ENCODE data around the gene EPN1.

DNA sequence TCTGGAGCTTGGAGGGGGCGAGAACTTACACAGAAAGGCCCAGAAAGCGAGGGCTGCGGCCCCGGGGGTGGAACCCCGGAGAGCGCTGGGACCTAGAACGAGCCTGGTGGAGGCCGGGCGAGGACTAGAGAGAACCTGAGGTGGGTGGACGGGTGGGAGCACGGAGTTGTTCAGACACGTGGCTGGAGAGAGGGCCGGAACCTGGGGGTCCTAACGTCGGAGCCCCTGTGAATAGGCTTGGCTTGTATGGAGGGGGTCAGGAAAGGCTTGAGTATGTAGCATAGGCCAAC lies 31.2 kb upstream of the EPN1 start:
- no peak for TF ChIP-seq LEF1 (IDR thresholded peaks at IDR 0.05)
- TF ChIP-seq, protein P1, sequence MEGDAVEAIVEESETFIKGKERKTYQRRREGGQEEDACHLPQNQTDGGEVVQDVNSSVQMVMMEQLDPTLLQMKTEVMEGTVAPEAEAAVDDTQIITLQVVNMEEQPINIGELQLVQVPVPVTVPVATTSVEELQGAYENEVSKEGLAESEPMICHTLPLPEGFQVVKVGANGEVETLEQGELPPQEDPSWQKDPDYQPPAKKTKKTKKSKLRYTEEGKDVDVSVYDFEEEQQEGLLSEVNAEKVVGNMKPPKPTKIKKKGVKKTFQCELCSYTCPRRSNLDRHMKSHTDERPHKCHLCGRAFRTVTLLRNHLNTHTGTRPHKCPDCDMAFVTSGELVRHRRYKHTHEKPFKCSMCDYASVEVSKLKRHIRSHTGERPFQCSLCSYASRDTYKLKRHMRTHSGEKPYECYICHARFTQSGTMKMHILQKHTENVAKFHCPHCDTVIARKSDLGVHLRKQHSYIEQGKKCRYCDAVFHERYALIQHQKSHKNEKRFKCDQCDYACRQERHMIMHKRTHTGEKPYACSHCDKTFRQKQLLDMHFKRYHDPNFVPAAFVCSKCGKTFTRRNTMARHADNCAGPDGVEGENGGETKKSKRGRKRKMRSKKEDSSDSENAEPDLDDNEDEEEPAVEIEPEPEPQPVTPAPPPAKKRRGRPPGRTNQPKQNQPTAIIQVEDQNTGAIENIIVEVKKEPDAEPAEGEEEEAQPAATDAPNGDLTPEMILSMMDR (IDR thresholded peaks at IDR 0.05 in 2 of 3, conservative IDR thresholded peaks at IDR 0.05 in 1 of 3; ENCODE audit: insufficient read depth in 2 of 3, low read depth in 1 of 3, low read length in 3 of 3): no peak
- TF ChIP-seq, protein P2, sequence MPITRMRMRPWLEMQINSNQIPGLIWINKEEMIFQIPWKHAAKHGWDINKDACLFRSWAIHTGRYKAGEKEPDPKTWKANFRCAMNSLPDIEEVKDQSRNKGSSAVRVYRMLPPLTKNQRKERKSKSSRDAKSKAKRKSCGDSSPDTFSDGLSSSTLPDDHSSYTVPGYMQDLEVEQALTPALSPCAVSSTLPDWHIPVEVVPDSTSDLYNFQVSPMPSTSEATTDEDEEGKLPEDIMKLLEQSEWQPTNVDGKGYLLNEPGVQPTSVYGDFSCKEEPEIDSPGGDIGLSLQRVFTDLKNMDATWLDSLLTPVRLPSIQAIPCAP (CRISPR knock-in tag; IDR thresholded peaks at IDR 0.05; ENCODE audit: borderline replicate concordance): no peak
- TF ChIP-seq, protein P3, sequence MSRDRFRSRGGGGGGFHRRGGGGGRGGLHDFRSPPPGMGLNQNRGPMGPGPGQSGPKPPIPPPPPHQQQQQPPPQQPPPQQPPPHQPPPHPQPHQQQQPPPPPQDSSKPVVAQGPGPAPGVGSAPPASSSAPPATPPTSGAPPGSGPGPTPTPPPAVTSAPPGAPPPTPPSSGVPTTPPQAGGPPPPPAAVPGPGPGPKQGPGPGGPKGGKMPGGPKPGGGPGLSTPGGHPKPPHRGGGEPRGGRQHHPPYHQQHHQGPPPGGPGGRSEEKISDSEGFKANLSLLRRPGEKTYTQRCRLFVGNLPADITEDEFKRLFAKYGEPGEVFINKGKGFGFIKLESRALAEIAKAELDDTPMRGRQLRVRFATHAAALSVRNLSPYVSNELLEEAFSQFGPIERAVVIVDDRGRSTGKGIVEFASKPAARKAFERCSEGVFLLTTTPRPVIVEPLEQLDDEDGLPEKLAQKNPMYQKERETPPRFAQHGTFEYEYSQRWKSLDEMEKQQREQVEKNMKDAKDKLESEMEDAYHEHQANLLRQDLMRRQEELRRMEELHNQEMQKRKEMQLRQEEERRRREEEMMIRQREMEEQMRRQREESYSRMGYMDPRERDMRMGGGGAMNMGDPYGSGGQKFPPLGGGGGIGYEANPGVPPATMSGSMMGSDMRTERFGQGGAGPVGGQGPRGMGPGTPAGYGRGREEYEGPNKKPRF (IDR thresholded peaks at IDR 0.05; ENCODE audit: low read depth, low read length): no peak
- no peak for TF ChIP-seq CCNT2 (IDR thresholded peaks at IDR 0.05; ENCODE audit: borderline replicate concordance, extremely low read depth, insufficient read length, low read depth, low read length)
- TF ChIP-seq CCAR2 (IDR thresholded peaks at IDR 0.05; ENCODE audit: low read depth, low read length): no peak
- TF ChIP-seq RFX5 (IDR thresholded peaks at IDR 0.05; ENCODE audit: low read depth, low read length): no peak
- no peak for TF ChIP-seq ZFP1 (CRISPR knock-in tag; IDR thresholded peaks at IDR 0.05)
- TF ChIP-seq, protein P4, sequence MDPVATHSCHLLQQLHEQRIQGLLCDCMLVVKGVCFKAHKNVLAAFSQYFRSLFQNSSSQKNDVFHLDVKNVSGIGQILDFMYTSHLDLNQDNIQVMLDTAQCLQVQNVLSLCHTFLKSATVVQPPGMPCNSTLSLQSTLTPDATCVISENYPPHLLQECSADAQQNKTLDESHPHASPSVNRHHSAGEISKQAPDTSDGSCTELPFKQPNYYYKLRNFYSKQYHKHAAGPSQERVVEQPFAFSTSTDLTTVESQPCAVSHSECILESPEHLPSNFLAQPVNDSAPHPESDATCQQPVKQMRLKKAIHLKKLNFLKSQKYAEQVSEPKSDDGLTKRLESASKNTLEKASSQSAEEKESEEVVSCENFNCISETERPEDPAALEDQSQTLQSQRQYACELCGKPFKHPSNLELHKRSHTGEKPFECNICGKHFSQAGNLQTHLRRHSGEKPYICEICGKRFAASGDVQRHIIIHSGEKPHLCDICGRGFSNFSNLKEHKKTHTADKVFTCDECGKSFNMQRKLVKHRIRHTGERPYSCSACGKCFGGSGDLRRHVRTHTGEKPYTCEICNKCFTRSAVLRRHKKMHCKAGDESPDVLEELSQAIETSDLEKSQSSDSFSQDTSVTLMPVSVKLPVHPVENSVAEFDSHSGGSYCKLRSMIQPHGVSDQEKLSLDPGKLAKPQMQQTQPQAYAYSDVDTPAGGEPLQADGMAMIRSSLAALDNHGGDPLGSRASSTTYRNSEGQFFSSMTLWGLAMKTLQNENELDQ (CRISPR knock-in tag; IDR thresholded peaks at IDR 0.05; ENCODE audit: borderline replicate concordance): no peak
